Lung (tissue), 12 donors: ENCODE data around the gene PGM1. TPM values are rescaled to one million over a fixed set of nuclear protein-coding genes. Genes with fewer than 3 reads are reported as not detected.

ENCODE experiments used
- ATAC-seq: fragments of 200-7000 bp; cut with Tn5 transposase; one replicate; pipeline ENCODE4 v1.9.1; 2020; ENCODE audit warnings: moderate number of reproducible peaks; ENCODE audit not compliant: insufficient read depth, low FRiP score
- DNase-seq, 3 donors: peaks; one replicate each; pipeline ENCODE4 v3.0.0-alpha.2; 2013 to 2017
- H3K27ac ChIP-seq, 2 donors: one replicate each; pipeline ENCODE4 v1.5.1; 2013; ENCODE audit warnings: mild to moderate bottlenecking in 2 of 2, moderate library complexity in 2 of 2, control low read depth in 1 of 2, inconsistent platforms in 1 of 2, low read depth in 1 of 2, low read length in 1 of 2
- H3K27me3 ChIP-seq, 3 donors: one replicate each; pipeline ENCODE4 v1.5.1; 2013; ENCODE audit warnings: low read length in 2 of 3; ENCODE audit not compliant: control insufficient read depth in 3 of 3, insufficient read depth in 3 of 3
- H3K36me3 ChIP-seq, 4 donors: one replicate each; pipeline ENCODE4 v1.5.1; 2013; ENCODE audit warnings: low read length in 4 of 4, mild to moderate bottlenecking in 1 of 4, moderate library complexity in 1 of 4; ENCODE audit not compliant: control insufficient read depth in 4 of 4, insufficient read depth in 4 of 4
- H3K4me1 ChIP-seq, 5 donors: one replicate each; pipeline ENCODE4 v1.5.1; 2013; ENCODE audit warnings: low read length in 5 of 5, mild to moderate bottlenecking in 2 of 5, moderate library complexity in 1 of 5; ENCODE audit not compliant: control insufficient read depth in 5 of 5, insufficient read depth in 5 of 5
- H3K4me3 ChIP-seq: one replicate; pipeline ENCODE4 v1.5.1; 2013; ENCODE audit warnings: mild to moderate bottlenecking, control low read depth, moderate library complexity
- H3K9ac ChIP-seq, 2 donors: one replicate each; pipeline ENCODE4 v1.5.1; 2013; ENCODE audit warnings: low read length in 2 of 2, control low read depth in 1 of 2; ENCODE audit not compliant: insufficient read depth in 1 of 2
- H3K9me3 ChIP-seq, 4 donors: one replicate each; pipeline ENCODE4 v1.5.1; 2013; ENCODE audit warnings: low read length in 3 of 4, mild to moderate bottlenecking in 1 of 4, moderate library complexity in 1 of 4; ENCODE audit not compliant: control insufficient read depth in 4 of 4, insufficient read depth in 3 of 4
- WGBS, 2 donors: extraction: QIAGEN DNeasy Blood & Tissue Kit; methylation state at CpG; one replicate each; pipeline ENCODE4 v1.1.7; 2013; 5-methylcytosine and 5-hydroxymethylcytosine counted together
- polyA plus RNA-seq, 2 donors: library from polyadenylated mRNA; stranded (reverse); fragments of 200-250 nt; gene quantifications; one replicate each; pipeline ENCODE4 v1.2.1, GENCODE V29; 2013
- total RNA-seq, 2 donors: library from RNA; depleted of rRNA in 1 of 2; stranded (reverse); fragments of >200 nt in 1 of 2; gene quantifications; one replicate each; pipeline ENCODE4 v1.2.1, GENCODE V29; 2014 to 2021
- TF ChIP-seq, protein P1 (sequence below): IDR thresholded peaks from 2 replicates; pipeline ENCODE4 v1.5.1; 2012; ENCODE audit warnings: mild to moderate bottlenecking; ENCODE audit errors: control extremely low read depth, extremely low read depth
- donor health status: control.
- donor health status: control.
- donor health status: Bipolar disorder and iron deficiency.
- donor health status: healthy.
- donor health status: DM: yes; HTN: yes; CAD: no.

Gene PGM1
- total and polyA plus RNA-seq, 4 donors = 9.1 to 53.8 (median 34.8) TPM

DNA sequence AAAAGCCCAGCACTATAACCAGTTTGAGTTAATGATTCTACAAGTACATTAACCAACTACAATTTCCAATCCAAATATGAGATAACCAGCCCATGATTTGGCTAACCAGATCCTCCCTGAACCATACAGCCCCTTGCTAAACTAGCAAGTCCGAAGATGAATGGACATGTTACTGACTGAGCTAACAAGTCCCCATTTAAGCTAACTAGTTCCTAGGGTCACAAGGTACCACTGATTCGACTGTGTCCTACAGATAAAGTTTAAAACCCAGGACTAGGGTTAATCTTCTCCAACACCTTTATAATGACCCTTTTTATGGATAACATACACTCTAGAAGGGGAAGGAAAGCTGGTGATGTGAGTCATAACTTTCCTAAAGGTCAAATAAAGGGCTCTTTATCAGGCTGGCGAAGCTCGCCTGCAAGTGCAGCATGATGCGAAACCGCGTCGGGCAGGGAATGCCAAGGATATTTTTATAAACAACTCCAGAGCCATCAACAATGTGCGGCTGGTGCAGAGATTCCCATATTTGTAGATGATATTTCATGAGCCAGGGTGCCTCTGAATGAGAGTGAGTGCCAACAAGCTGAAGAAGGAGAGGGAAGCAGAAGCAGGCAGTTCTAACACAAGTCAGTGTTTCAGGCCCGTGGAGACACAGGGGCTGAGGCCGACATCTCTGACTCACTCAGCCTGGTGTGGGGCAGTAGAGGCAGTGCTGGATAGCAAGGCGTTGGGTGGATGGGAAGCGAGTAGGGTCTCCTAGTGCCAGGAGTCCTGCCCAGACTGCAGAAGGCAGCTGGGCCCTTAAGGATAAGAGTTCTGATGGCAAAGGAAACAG, 105.0 kb downstream of the PGM1 start:
- Histone ChIP-seq H3K36me3 (no peaks in the 10 kb centered on the region), H3K9ac (no peak overlapping the region), H3K27me3 (no peaks in the 10 kb centered on the region), H3K4me1 (peaks cover 2 to 9% (median 6%) of the 10 kb centered on the region in 5 donors), H3K27ac (peak overlapping the region; percentile 76 to 91), H3K4me3 (no peak overlapping the region), H3K9me3 (no peaks in the 10 kb centered on the region)
- TF ChIP-seq, protein P1, sequence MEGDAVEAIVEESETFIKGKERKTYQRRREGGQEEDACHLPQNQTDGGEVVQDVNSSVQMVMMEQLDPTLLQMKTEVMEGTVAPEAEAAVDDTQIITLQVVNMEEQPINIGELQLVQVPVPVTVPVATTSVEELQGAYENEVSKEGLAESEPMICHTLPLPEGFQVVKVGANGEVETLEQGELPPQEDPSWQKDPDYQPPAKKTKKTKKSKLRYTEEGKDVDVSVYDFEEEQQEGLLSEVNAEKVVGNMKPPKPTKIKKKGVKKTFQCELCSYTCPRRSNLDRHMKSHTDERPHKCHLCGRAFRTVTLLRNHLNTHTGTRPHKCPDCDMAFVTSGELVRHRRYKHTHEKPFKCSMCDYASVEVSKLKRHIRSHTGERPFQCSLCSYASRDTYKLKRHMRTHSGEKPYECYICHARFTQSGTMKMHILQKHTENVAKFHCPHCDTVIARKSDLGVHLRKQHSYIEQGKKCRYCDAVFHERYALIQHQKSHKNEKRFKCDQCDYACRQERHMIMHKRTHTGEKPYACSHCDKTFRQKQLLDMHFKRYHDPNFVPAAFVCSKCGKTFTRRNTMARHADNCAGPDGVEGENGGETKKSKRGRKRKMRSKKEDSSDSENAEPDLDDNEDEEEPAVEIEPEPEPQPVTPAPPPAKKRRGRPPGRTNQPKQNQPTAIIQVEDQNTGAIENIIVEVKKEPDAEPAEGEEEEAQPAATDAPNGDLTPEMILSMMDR = no peak
- no peak for DNase-seq
- peak; percentile 13 for ATAC-seq
- WGBS, 2 donors = 69 to 84% methylated on average over 13 of the region's 13 CpGs

DNA sequence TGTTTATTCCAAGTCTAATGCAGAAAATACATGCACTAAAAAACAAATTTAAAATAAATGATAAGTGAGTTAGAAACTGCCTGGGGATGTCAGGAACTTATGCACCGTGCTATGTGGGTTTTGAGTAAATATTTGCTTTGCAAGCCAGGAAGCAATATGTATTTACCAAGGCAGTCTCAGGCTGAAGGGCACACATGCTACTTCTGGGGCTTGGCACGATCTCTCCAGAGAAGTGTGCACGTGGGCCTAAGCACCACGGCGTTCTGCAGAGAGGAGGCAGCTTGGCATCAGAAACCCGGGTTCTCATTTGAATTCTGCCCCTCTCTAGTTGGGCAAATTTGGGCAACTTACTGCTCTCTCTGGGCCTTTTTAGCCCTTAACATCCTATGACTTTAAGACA, 108.0 kb downstream of the PGM1 start:
- WGBS, 2 donors = 56 to 86% methylated on average over 6 of the region's 6 CpGs
- TF ChIP-seq, protein P1 = no peak

DNA sequence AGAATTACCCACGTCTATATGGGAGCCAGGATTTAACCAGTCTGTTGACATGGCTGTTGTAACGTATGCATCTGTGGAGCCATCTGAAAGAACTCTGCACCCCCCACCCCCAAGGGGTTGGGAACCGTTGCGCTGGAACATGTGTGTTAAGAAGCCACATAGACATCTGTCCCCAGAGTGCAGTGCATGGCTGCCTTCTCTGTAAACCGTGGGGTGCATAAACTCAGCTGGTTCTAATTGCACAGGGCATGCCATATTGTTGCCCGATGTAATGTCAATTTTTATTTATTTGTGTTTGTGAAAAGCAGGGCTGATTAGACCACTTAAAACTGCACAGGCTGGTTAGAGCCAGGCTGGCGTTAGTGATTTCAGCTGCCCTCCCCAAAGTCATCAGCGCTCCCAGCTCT, 110.5 kb downstream of the PGM1 start:
- H3K4me1 ChIP-seq = peaks cover 0 to 12% (median 3%) of the 10 kb centered on the region in 5 donors
- no peaks in the 10 kb centered on the region for H3K9me3 ChIP-seq
- H3K9ac ChIP-seq = no peak overlapping the region
- H3K36me3 ChIP-seq = no peaks in the 10 kb centered on the region
- DNase-seq (no peak), ATAC-seq (no peak)
- 81 to 89% methylated on average over 8 of the region's 8 CpGs for WGBS, 2 donors
- TF ChIP-seq, protein P1 = no peak
- no peak overlapping the region for H3K4me3 ChIP-seq
- no peaks in the 10 kb centered on the region for H3K27me3 ChIP-seq
- H3K27ac ChIP-seq = no peak overlapping the region

More for the DNA sequence above, 108.0 kb downstream of the PGM1 start:
- no peaks in the 10 kb centered on the region for H3K9me3 ChIP-seq
- ATAC-seq (no peak), DNase-seq (peak in 1 of 3 donors; percentile 58)
- H3K27ac ChIP-seq = no peak overlapping the region
- H3K4me3 ChIP-seq = no peak overlapping the region
- no peaks in the 10 kb centered on the region for H3K27me3 ChIP-seq
- H3K9ac ChIP-seq = no peak overlapping the region
- H3K36me3 ChIP-seq = no peaks in the 10 kb centered on the region
- peaks cover 0 to 14% (median 3%) of the 10 kb centered on the region in 5 donors for H3K4me1 ChIP-seq
